DMS53 treated with DMSO at 0.1 percent for 48 hours (cell line): ENCODE data around the gene ACVR1.

ENCODE experiments used
- DNase-seq: peaks from one replicate; lab custom pipeline; 2025; ENCODE audit not compliant: unreplicated experiment; lab: John Stamatoyannopoulos, UW

ACVR1 gene

GRCh38 chr2:157876066-157876785 is at the start of gene ACVR1:
ACVR1 (minus strand) TSS chr2:157876330; CDS start chr2:157799493, 76,837 bp downstream.
- DNase-seq: peak; percentile 91

- DNase-seq: no peak
These were observed 48.9 kb upstream of the ACVR1 start for GRCh38 chr2:157925071-157925470.

- no peak for DNase-seq
These were observed 47.6 kb upstream of the ACVR1 start for GRCh38 chr2:157923598-157924217.

GRCh38 chr2:157922815-157923214 is 46.7 kb upstream of the ACVR1 start:
- DNase-seq: no peak

- DNase-seq: no peak
These were observed 46.2 kb upstream of the ACVR1 start for GRCh38 chr2:157922336-157922735.

GRCh38 chr2:157920736-157921135 is 44.6 kb upstream of the ACVR1 start:
- no peak for DNase-seq

GRCh38 chr2:157919181-157919580 is 43.1 kb upstream of the ACVR1 start:
- no peak for DNase-seq

- no peak for DNase-seq
These were observed 42.2 kb upstream of the ACVR1 start for GRCh38 chr2:157918319-157918718.

GRCh38 chr2:157911750-157912149 is 35.6 kb upstream of the ACVR1 start:
- DNase-seq: no peak

GRCh38 chr2:157911246-157911645 is 35.1 kb upstream of the ACVR1 start:
- DNase-seq: no peak

GRCh38 chr2:157905092-157905491 is 29.0 kb upstream of the ACVR1 start:
- DNase-seq: no peak

- no peak for DNase-seq
These were observed 27.5 kb upstream of the ACVR1 start for GRCh38 chr2:157903626-157904025.

- DNase-seq: no peak
These were observed 27.0 kb upstream of the ACVR1 start for GRCh38 chr2:157903151-157903550.

GRCh38 chr2:157902692-157903091 is 26.6 kb upstream of the ACVR1 start:
- no peak for DNase-seq

GRCh38 chr2:157901325-157901724 is 25.2 kb upstream of the ACVR1 start:
- no peak for DNase-seq

- no peak for DNase-seq
These were observed 24.6 kb upstream of the ACVR1 start for GRCh38 chr2:157900684-157901083.

GRCh38 chr2:157900203-157900602 is 24.1 kb upstream of the ACVR1 start:
- DNase-seq: no peak

- no peak for DNase-seq
These were observed 23.2 kb upstream of the ACVR1 start for GRCh38 chr2:157899125-157899839.

GRCh38 chr2:157898591-157898996 is 22.5 kb upstream of the ACVR1 start:
- peak; percentile 43 for DNase-seq

GRCh38 chr2:157897106-157897971 is 21.2 kb upstream of the ACVR1 start:
- no peak for DNase-seq

- DNase-seq: no peak
These were observed 19.4 kb upstream of the ACVR1 start for GRCh38 chr2:157895531-157895930.
